Endothelial cell of umbilical vein (primary cell): ENCODE measurements around the gene PAQR4. TPM values are rescaled to one million over a fixed set of nuclear protein-coding genes. Genes with fewer than 3 reads are reported as not detected.

ENCODE experiments used
- BruUV-seq: library from RNA; stranded (reverse); fragments of 400-500 nt; replicated peaks from 2 replicates; lab custom pipeline; 2021; lab: Mats Ljungman, UMichigan
- CTCF ChIA-PET: fragments of 300-600, 350-600 bp; sonication (Branson Sonifier 250); formaldehyde crosslinking; loops from one replicate; lab custom pipeline; 2021; ENCODE audit warnings: antibody characterized with exemption, inconsistent platforms; lab: Charles Lee
- POLR2A ChIA-PET: fragments of 300-600, 350-600 bp; sonication (Branson Sonifier 250); formaldehyde crosslinking; loops from one replicate; lab custom pipeline; 2021; ENCODE audit warnings: antibody characterized with exemption, inconsistent platforms; lab: Charles Lee
- DNase-seq: peaks from one replicate; pipeline ENCODE4 v3.0.0-alpha.2; 2011; ENCODE audit warnings: low read depth, low spot score
- FAIRE-seq: peaks from 2 replicates; lab custom pipeline; 2011; peaks lifted over from hg19 to GRCh38; lab: Jason Lieb, UNC
- H2AFZ ChIP-seq: 2 replicates; pipeline ENCODE4 v1.6.0; 2012; ENCODE audit warnings: low read depth, low read length, control low read depth, inconsistent platforms
- H3K27ac ChIP-seq: 2 replicates; pipeline ENCODE4 v1.5.1; 2011; ENCODE audit warnings: low read depth, mild to moderate bottlenecking, control low read depth, low read length, moderate library complexity; ENCODE audit not compliant: insufficient read depth
- H3K27me3 ChIP-seq, 2 experiments: 2 replicates each; pipeline versions ENCODE4 v1.6.0 to v1.6.1; 2011; ENCODE audit warnings: low read length in 2 of 2, mixed read lengths in 1 of 2; ENCODE audit not compliant: control insufficient read depth in 2 of 2, insufficient read depth in 2 of 2
- H3K36me3 ChIP-seq, 2 experiments: 2 replicates in 1 of 2; 3 replicates in 1 of 2; pipeline ENCODE4 v1.5.1; 2011; ENCODE audit warnings: low read length in 2 of 2, mild to moderate bottlenecking in 1 of 2, moderate library complexity in 1 of 2; ENCODE audit not compliant: control insufficient read depth in 2 of 2, insufficient read depth in 2 of 2; ENCODE audit errors: extremely low read depth in 1 of 2
- H3K4me1 ChIP-seq: 3 replicates; pipeline ENCODE4 v1.5.1; 2011; ENCODE audit warnings: mild to moderate bottlenecking, low read length; ENCODE audit not compliant: control insufficient read depth, insufficient read depth; ENCODE audit errors: extremely low read depth
- H3K4me2 ChIP-seq: 2 replicates; pipeline ENCODE4 v1.6.1; 2011; ENCODE audit warnings: low read length, control low read depth, mixed read lengths; ENCODE audit not compliant: insufficient read depth
- H3K4me3 ChIP-seq, 3 experiments: fragments of 200-600 bp in 1 of 3; sonication (generic), shearing (Covaris generic) in 1 of 3; replicated peaks in 1 of 3; 2 replicates each; pipeline ENCODE4 v1.5.1; 2011 to 2016; ENCODE audit warnings: control low read depth in 3 of 3, low read length in 3 of 3, mild to moderate bottlenecking in 2 of 3, inconsistent platforms in 1 of 3, low read depth in 1 of 3, moderate library complexity in 1 of 3; ENCODE audit not compliant: insufficient read depth in 1 of 3
- H3K79me2 ChIP-seq: 2 replicates; pipeline ENCODE4 v1.6.0; 2012; ENCODE audit warnings: low read length, inconsistent platforms; ENCODE audit not compliant: control insufficient read depth, insufficient read depth
- H3K9ac ChIP-seq: replicated peaks from 2 replicates; pipeline ENCODE3; 2011; ENCODE audit warnings: low read length, control low read depth; ENCODE audit not compliant: insufficient read depth; ENCODE audit errors: extremely low read depth
- H3K9me1 ChIP-seq: replicated peaks from 3 replicates; pipeline ENCODE4 v1.6.0; 2011; ENCODE audit warnings: mild to moderate bottlenecking, low read length; ENCODE audit not compliant: control insufficient read depth, insufficient read depth; ENCODE audit errors: extremely low read depth
- H3K9me3 ChIP-seq: replicated peaks from 2 replicates; pipeline ENCODE4 v1.5.1; 2012; ENCODE audit warnings: low read length, inconsistent platforms; ENCODE audit not compliant: control insufficient read depth, insufficient read depth
- H4K20me1 ChIP-seq: replicated peaks from 2 replicates; pipeline ENCODE3; 2011; ENCODE audit warnings: mild to moderate bottlenecking, low read length; ENCODE audit not compliant: control insufficient read depth, insufficient read depth; ENCODE audit errors: extremely low read depth
- EZH2 ChIP-seq: IDR thresholded peaks from 2 replicates; pipeline ENCODE4 v1.6.1; 2012; ENCODE audit warnings: borderline replicate concordance, low read depth, mild to moderate bottlenecking, moderate library complexity, low read length, inconsistent platforms; ENCODE audit not compliant: severe bottlenecking
- FOS ChIP-seq: IDR thresholded peaks from 2 replicates; pipeline ENCODE4 v1.6.1; 2011; ENCODE audit warnings: mild to moderate bottlenecking, low read length, moderate library complexity, borderline replicate concordance; ENCODE audit not compliant: insufficient read depth
- JUN ChIP-seq: IDR thresholded peaks from 2 replicates; pipeline ENCODE4 v1.6.1; 2011; ENCODE audit warnings: borderline replicate concordance, low read depth; ENCODE audit not compliant: insufficient read length, insufficient read depth
- POLR2AphosphoS5 ChIP-seq: IDR thresholded peaks from 2 replicates; pipeline ENCODE4 v1.6.1; 2012; ENCODE audit warnings: low read depth, mild to moderate bottlenecking, control low read depth, low read length, moderate library complexity; ENCODE audit not compliant: insufficient read depth
- dilution Hi-C: fragments of 300-500 bp; cut with MboI; formaldehyde crosslinking; loops from one replicate; pipeline ENCODE4 v1.15.0; 2019; ENCODE audit warnings: low sequenced_read_pairs; ENCODE audit not compliant: extremely low pct_ligation_motif_present
- intact Hi-C: fragments of 100-400 bp; cut with micrococcal nuclease; formaldehyde crosslinking; loops from one replicate; pipeline ENCODE4 v1.10.0; 2022
- polyA plus RNA-seq, 4 experiments: library from polyadenylated mRNA; depleted of rRNA in 3 of 4; stranded (reverse) in 3 of 4; unstranded in 1 of 4; fragments of >200 nt; gene quantifications; 2 replicates each; pipeline versions ENCODE4 v1.2.1 to v1.2.3, GENCODE V29; 2011 to 2012; ENCODE audit warnings: missing spikeins in 1 of 4
- total RNA-seq: library from RNA; stranded (reverse); gene quantifications from 2 replicates; pipeline ENCODE4 v1.2.3, GENCODE V29; 2021
- TF ChIP-seq, protein P1 (sequence below): IDR thresholded peaks from 2 replicates; pipeline ENCODE4 v1.6.1; 2011; ENCODE audit not compliant: insufficient read depth, insufficient read length
- TF ChIP-seq, protein P2 (sequence below), 2 donors: IDR thresholded peaks; 1 replicate in 1 of 2; 2 replicates in 1 of 2; pipeline ENCODE4 v1.5.1; 2011; ENCODE audit warnings: low read length in 2 of 2, mild to moderate bottlenecking in 2 of 2, moderate library complexity in 2 of 2, control low read depth in 1 of 2, inconsistent platforms in 1 of 2, low read depth in 1 of 2; ENCODE audit not compliant: insufficient read depth in 1 of 2; ENCODE audit errors: extremely low read depth in 1 of 2

PAQR4 gene
- total and polyA plus RNA-seq, 2 donors (not counting 3 experiments of a cell fraction or from before 2014, with no cell fraction given): 23.8 to 31.2 TPM

DNA sequence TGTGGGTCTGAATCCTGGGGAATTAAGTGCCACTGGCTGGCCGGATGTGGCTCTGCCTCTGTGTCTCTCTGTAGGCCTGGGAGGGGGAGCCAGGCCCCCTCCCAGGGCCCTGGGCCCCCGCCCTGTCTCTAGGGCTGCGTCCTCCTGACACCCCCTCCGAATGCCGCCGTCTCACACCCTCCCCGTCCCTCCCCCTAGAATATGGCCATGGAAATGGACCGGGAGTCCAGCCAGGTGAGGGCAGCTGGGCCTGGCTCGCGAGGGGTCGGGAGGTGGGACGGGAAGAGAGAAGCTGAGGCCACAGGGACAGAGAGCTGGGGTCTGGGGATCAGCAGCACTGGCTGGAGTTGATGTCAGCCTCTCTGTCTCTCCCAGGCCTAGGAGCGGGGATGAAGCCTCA lies 27.1 kb downstream of the PAQR4 start:
- no peak for TF ChIP-seq FOS
- no peak for TF ChIP-seq POLR2AphosphoS5
- TF ChIP-seq, protein P1, sequence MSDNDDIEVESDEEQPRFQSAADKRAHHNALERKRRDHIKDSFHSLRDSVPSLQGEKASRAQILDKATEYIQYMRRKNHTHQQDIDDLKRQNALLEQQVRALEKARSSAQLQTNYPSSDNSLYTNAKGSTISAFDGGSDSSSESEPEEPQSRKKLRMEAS: no peak
- TF ChIP-seq EZH2: no peak
- no peak for TF ChIP-seq JUN
- no peak overlapping the region for H3K4me2 ChIP-seq
- no peak overlapping the region for H3K9ac ChIP-seq
- no peaks in the 10 kb centered on the region for H3K4me1 ChIP-seq
- POLR2A ChIA-PET: no interaction called here
- H3K36me3 ChIP-seq: no peaks in the 10 kb centered on the region
- CTCF ChIA-PET: interaction anchor here (1.2 kb wide), 1 partner anchor 35 kb away, joined by 3 read pairs; no protein-coding TSS in a partner anchor
- H3K27ac ChIP-seq: no peak overlapping the region
- DNase-seq: no peak
- H3K9me1 ChIP-seq: no peaks in the 10 kb centered on the region
- dilution Hi-C loops (no loop called here), intact Hi-C loops (no loop called here)
- H2AFZ ChIP-seq: no peak overlapping the region
- no peaks in the 10 kb centered on the region for H3K79me2 ChIP-seq
- no TSS peak for BruUV-seq
- FAIRE-seq: no peak
- no peaks in the 10 kb centered on the region for H4K20me1 ChIP-seq
- H3K4me3 ChIP-seq: no peak overlapping the region
- H3K27me3 ChIP-seq: no peaks in the 10 kb centered on the region
- H3K9me3 ChIP-seq: no peaks in the 10 kb centered on the region

DNA sequence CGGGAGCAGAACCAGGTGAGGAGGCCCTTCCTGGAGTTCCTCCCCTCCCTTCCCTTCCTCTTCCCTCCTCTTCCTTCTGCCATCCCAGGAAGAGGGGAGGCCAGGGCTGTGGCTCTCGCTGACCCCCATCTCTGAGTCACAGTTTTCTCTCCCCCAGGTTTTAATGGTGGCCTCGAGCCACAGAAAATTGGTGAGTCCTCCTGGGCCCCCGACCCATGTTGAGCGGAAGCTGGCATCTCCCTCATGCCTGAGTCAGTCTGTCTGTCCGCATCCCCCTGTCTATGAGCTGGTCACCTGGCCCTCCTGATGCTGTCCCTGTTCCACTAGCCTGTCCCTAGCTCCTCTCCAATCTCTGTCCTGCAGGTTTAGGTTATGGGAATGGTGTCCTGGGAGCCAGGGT lies 30.8 kb downstream of the PAQR4 start:
- CTCF ChIA-PET: interaction anchor here (2.2 to 2.5 kb wide), 2 partner anchors 28 to 32 kb away, joined by 12 to 13 read pairs; no protein-coding TSS in a partner anchor
- H4K20me1 ChIP-seq: no peaks in the 10 kb centered on the region
- intact Hi-C loops: no loop called here
- H2AFZ ChIP-seq: no peak overlapping the region
- no peaks in the 10 kb centered on the region for H3K36me3 ChIP-seq
- H3K4me1 ChIP-seq: peaks cover 2% of the 10 kb centered on the region
- H3K79me2 ChIP-seq: no peaks in the 10 kb centered on the region
- no peak for DNase-seq
- no peak overlapping the region for H3K9ac ChIP-seq
- POLR2A ChIA-PET: interaction anchor here (0.5 kb wide), 1 partner anchor 48 kb away, joined by 3 read pairs; no protein-coding TSS in a partner anchor
- no peaks in the 10 kb centered on the region for H3K9me3 ChIP-seq
- H3K9me1 ChIP-seq: no peaks in the 10 kb centered on the region
- H3K27me3 ChIP-seq: no peaks in the 10 kb centered on the region
- no TSS peak for BruUV-seq
- dilution Hi-C loops: no loop called here
- no peak for FAIRE-seq
- H3K4me3 ChIP-seq: no peak overlapping the region
- no peak overlapping the region for H3K27ac ChIP-seq
- H3K4me2 ChIP-seq: no peak overlapping the region
- TF ChIP-seq, protein P2, sequence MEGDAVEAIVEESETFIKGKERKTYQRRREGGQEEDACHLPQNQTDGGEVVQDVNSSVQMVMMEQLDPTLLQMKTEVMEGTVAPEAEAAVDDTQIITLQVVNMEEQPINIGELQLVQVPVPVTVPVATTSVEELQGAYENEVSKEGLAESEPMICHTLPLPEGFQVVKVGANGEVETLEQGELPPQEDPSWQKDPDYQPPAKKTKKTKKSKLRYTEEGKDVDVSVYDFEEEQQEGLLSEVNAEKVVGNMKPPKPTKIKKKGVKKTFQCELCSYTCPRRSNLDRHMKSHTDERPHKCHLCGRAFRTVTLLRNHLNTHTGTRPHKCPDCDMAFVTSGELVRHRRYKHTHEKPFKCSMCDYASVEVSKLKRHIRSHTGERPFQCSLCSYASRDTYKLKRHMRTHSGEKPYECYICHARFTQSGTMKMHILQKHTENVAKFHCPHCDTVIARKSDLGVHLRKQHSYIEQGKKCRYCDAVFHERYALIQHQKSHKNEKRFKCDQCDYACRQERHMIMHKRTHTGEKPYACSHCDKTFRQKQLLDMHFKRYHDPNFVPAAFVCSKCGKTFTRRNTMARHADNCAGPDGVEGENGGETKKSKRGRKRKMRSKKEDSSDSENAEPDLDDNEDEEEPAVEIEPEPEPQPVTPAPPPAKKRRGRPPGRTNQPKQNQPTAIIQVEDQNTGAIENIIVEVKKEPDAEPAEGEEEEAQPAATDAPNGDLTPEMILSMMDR (IDR thresholded peaks at IDR 0.05; ENCODE audit: extremely low read depth in 1 of 2, insufficient read depth in 1 of 2, low read depth in 1 of 2, low read length in 2 of 2): no peak
- no peak for TF ChIP-seq EZH2
